CD4-positive, alpha-beta T cell (primary cell): ENCODE data around the gene CHRNG. TPM values are rescaled to one million over a fixed set of nuclear protein-coding genes. Genes with fewer than 3 reads are reported as not detected.

Source experiments
- ATAC-seq: fragments of 200-7000 bp; cut with Tn5 transposase; one replicate; pipeline ENCODE4 v1.10.0; 2022; ENCODE audit warnings: mild to moderate bottlenecking; ENCODE audit not compliant: poor library complexity
- CTCF ChIA-PET: fragments of 350-600 bp; sonication (Branson Sonifier 250); formaldehyde crosslinking; loops from one replicate; lab custom pipeline; 2021; ENCODE audit warnings: antibody characterized with exemption, inconsistent platforms; lab: Charles Lee
- POLR2A ChIA-PET: fragments of 350-600 bp; sonication (Branson Sonifier 250); formaldehyde crosslinking; loops from one replicate; lab custom pipeline; 2021; ENCODE audit warnings: antibody characterized with exemption, inconsistent platforms; lab: Charles Lee
- DNase-seq, 14 experiments: peaks; one replicate each; pipeline ENCODE4 v3.0.0-alpha.2; 2013 to 2020; ENCODE audit warnings: mixed read lengths in 2 of 14
- H3K27ac ChIP-seq, 2 donors: one replicate each; pipeline versions ENCODE4 v1.5.1 to v1.7.0; 2013; ENCODE audit warnings: low read length in 2 of 2, low read depth in 1 of 2, mild to moderate bottlenecking in 1 of 2
- H3K27me3 ChIP-seq, 2 experiments: 1 replicate in 1 of 2; 2 replicates in 1 of 2; pipeline versions ENCODE4 v1.6.1 to v1.7.0; 2013; ENCODE audit warnings: low read length in 2 of 2, control low read depth in 1 of 2, mild to moderate bottlenecking in 1 of 2, moderate library complexity in 1 of 2; ENCODE audit not compliant: insufficient read depth in 2 of 2, control insufficient read depth in 1 of 2
- H3K36me3 ChIP-seq: one replicate; pipeline ENCODE4 v1.6.1; 2013; ENCODE audit warnings: low read length, control low read depth; ENCODE audit not compliant: insufficient read depth
- H3K4me1 ChIP-seq: one replicate; pipeline ENCODE4 v1.6.1; 2013; ENCODE audit warnings: low read length, control low read depth; ENCODE audit not compliant: insufficient read depth
- H3K4me3 ChIP-seq: one replicate; pipeline ENCODE4 v1.5.1; 2013; ENCODE audit warnings: mild to moderate bottlenecking, low read length, moderate library complexity
- H3K9me3 ChIP-seq, 2 experiments: 1 replicate in 1 of 2; 2 replicates in 1 of 2; pipeline versions ENCODE4 v1.6.1 to v1.7.0; 2013; ENCODE audit warnings: low read length in 2 of 2, mild to moderate bottlenecking in 2 of 2, control low read depth in 1 of 2, moderate library complexity in 1 of 2; ENCODE audit not compliant: control insufficient read depth in 1 of 2, insufficient read depth in 1 of 2
- H3K27ac Mint-ChIP-seq: one replicate; pipeline ENCODE4 v1.8.0; 2020; ENCODE audit warnings: mixed read lengths
- H3K27me3 Mint-ChIP-seq: one replicate; pipeline ENCODE4 v1.8.0; 2021; ENCODE audit warnings: mixed read lengths
- H3K36me3 Mint-ChIP-seq: one replicate; pipeline ENCODE4 v1.8.0; 2021; ENCODE audit warnings: low read depth, mixed read lengths
- H3K4me1 Mint-ChIP-seq: one replicate; pipeline ENCODE4 v1.8.0; 2021; ENCODE audit warnings: low read depth, mixed read lengths
- H3K4me3 Mint-ChIP-seq: one replicate; pipeline ENCODE4 v1.8.0; 2020; ENCODE audit warnings: mild to moderate bottlenecking, mixed read lengths
- H3K9me3 Mint-ChIP-seq: one replicate; pipeline ENCODE4 v1.8.0; 2020; ENCODE audit warnings: mixed read lengths
- CTCF ChIP-seq: fragments of 200-600 bp; IDR thresholded peaks from one replicate; pipeline ENCODE4 v1.8.0; 2022; ENCODE audit warnings: antibody characterized with exemption, mild to moderate bottlenecking
- intact Hi-C, 2 experiments: fragments of 100-400 bp; cut with DNase I in 1 of 2; cut with micrococcal nuclease in 1 of 2; formaldehyde crosslinking; loops; one replicate each; pipeline versions ENCODE4 v1.15.1 to v1.9.0; 2023 to 2025; cut with DNase I, micrococcal nuclease
- total RNA-seq, 174 experiments: library from RNA in 2 of 174; stranded (reverse) in 2 of 174; gene quantifications; one replicate each; pipeline ENCODE4 v1.2.3 and lab custom pipeline; 2021 to 2026

The CHRNG gene
- total RNA-seq, 2 experiments from 2014 or later, result not detected

GRCh38 chr2:232537499-232537898 is 2.0 kb upstream of the CHRNG start:
- no peak overlapping the region for H3K27ac Mint-ChIP-seq
- no peaks in the 10 kb centered on the region for H3K9me3 Mint-ChIP-seq
- no peak for DNase-seq
- TF ChIP-seq CTCF, result no peak
- Histone ChIP-seq H3K36me3 (no peaks in the 10 kb centered on the region), H3K4me1 (no peaks in the 10 kb centered on the region), H3K27ac (no peak overlapping the region), H3K4me3 (no peak overlapping the region), H3K27me3 (peaks cover 5 to 23% of the 10 kb centered on the region in 2 experiments), H3K9me3 (peaks cover 0 to 15% of the 10 kb centered on the region in 2 experiments)
- H3K36me3 Mint-ChIP-seq, result no peaks in the 10 kb centered on the region
- ChIA-PET POLR2A (no interaction called here), CTCF (no interaction called here)
- intact Hi-C loops, result no loop called here
- H3K27me3 Mint-ChIP-seq, result peaks cover 19% of the 10 kb centered on the region
- no peak for ATAC-seq
- H3K4me3 Mint-ChIP-seq, result no peak overlapping the region
- H3K4me1 Mint-ChIP-seq, result no peaks in the 10 kb centered on the region

- Mint-ChIP-seq H3K27ac (no peak overlapping the region), H3K4me1 (peaks cover 3% of the 10 kb centered on the region)
Observed at GRCh38 chr2:232538671-232539070, 821 bp upstream of the CHRNG start.

GRCh38 chr2:232540441-232541041 is 1.0 kb downstream of the CHRNG start:
- Histone ChIP-seq H3K27me3 (peaks cover 0 to 16% of the 10 kb centered on the region in 2 experiments), H3K36me3 (no peaks in the 10 kb centered on the region), H3K4me1 (peaks cover 1% of the 10 kb centered on the region), H3K27ac (no peak overlapping the region), H3K4me3 (no peak overlapping the region), H3K9me3 (peaks cover 0 to 12% of the 10 kb centered on the region in 2 experiments)
- POLR2A ChIA-PET, result no interaction called here
- ATAC-seq, result no peak
- Mint-ChIP-seq H3K9me3 (no peaks in the 10 kb centered on the region), H3K27me3 (peaks cover 12% of the 10 kb centered on the region), H3K4me3 (no peak overlapping the region), H3K27ac (no peak overlapping the region), H3K36me3 (peaks cover 10% of the 10 kb centered on the region), H3K4me1 (peaks cover 6% of the 10 kb centered on the region)
- intact Hi-C loops, result no loop called here
- no peak for TF ChIP-seq CTCF
- DNase-seq, result no peak
- CTCF ChIA-PET, result no interaction called here

More at GRCh38 chr2:232538671-232539070, 821 bp upstream of the CHRNG start:
- Mint-ChIP-seq H3K4me3 (no peak overlapping the region), H3K27me3 (peaks cover 12% of the 10 kb centered on the region), H3K36me3 (no peaks in the 10 kb centered on the region), H3K9me3 (no peaks in the 10 kb centered on the region)
- ATAC-seq (no peak), DNase-seq (peak in 1 of 14 experiments; percentile 31)
- Histone ChIP-seq H3K36me3 (no peaks in the 10 kb centered on the region), H3K4me3 (no peak overlapping the region), H3K4me1 (no peaks in the 10 kb centered on the region), H3K9me3 (peaks cover 0 to 18% of the 10 kb centered on the region in 2 experiments), H3K27ac (no peak overlapping the region), H3K27me3 (peaks cover 5 to 23% of the 10 kb centered on the region in 2 experiments)
- POLR2A ChIA-PET, result no interaction called here
- no peak for TF ChIP-seq CTCF
- CTCF ChIA-PET, result no interaction called here
- intact Hi-C loops, result no loop called here
